Transverse colon (tissue), 4 donors: ENCODE data around the gene CCHCR1. TPM values are rescaled to one million over a fixed set of nuclear protein-coding genes. Genes with fewer than 3 reads are reported as not detected.

ENCODE experiments used
- DNase-seq: peaks from one replicate; pipeline ENCODE4 v3.0.0-alpha.2; 2019
- H3K27ac ChIP-seq, 4 donors: fragments of 200-600 bp; sonication (generic); 2 replicates each; pipeline ENCODE4 v1.5.1; 2016 to 2018; ENCODE audit warnings: inconsistent platforms in 4 of 4
- H3K27me3 ChIP-seq: fragments of 200-600 bp; sonication (generic); 2 replicates; pipeline ENCODE4 v1.5.1; 2017; ENCODE audit warnings: inconsistent platforms
- H3K36me3 ChIP-seq, 4 donors: fragments of 200-600 bp; sonication (generic); 2 replicates each; pipeline ENCODE4 v1.5.1; 2017 to 2019; ENCODE audit warnings: inconsistent platforms in 4 of 4
- H3K4me1 ChIP-seq, 4 donors: fragments of 200-600 bp; sonication (generic); 2 replicates each; pipeline ENCODE4 v1.5.1; 2017 to 2020; ENCODE audit warnings: inconsistent platforms in 4 of 4
- H3K4me3 ChIP-seq, 4 donors: fragments of 200-600 bp; sonication (generic); 1 replicate in 1 of 4; 2 replicates in 3 of 4; pipeline versions ENCODE4 v1.5.1 to v1.6.1; 2017 to 2019; ENCODE audit warnings: inconsistent platforms in 4 of 4
- H3K9me3 ChIP-seq, 2 donors: fragments of 200-600 bp; sonication (generic); 2 replicates each; pipeline ENCODE4 v1.5.1; 2017 to 2019; ENCODE audit warnings: inconsistent platforms in 2 of 2
- CTCF ChIP-seq, 5 experiments: fragments of 200-600 bp in 3 of 5; fragments of 450-650 bp in 2 of 5; sonication (generic) in 3 of 5; IDR thresholded peaks; 1 replicate in 2 of 5; 2 replicates in 3 of 5; pipeline ENCODE4 v1.5.1; 2016 to 2017; ENCODE audit warnings: antibody characterized with exemption in 5 of 5, inconsistent platforms in 3 of 5, mild to moderate bottlenecking in 2 of 5, moderate library complexity in 1 of 5
- EP300 ChIP-seq: sonication (generic); formaldehyde crosslinking; IDR thresholded peaks from one replicate; pipeline ENCODE4 v1.6.1; 2017; ENCODE audit warnings: antibody characterized with exemption, low read depth
- POLR2A ChIP-seq: fragments of 450-650 bp; IDR thresholded peaks from one replicate; pipeline ENCODE4 v1.6.1; 2016; ENCODE audit warnings: antibody characterized with exemption, mild to moderate bottlenecking, moderate library complexity
- POLR2AphosphoS5 ChIP-seq, 3 donors: sonication (generic); formaldehyde crosslinking; IDR thresholded peaks; one replicate each; pipeline ENCODE4 v1.6.1; 2016; ENCODE audit warnings: antibody characterized with exemption in 3 of 3
- WGBS, 2 donors: methylation state at CpG; one replicate each; pipeline ENCODE4 v1.1.5; 2018; ENCODE audit warnings: low coverage in 1 of 2; 5-methylcytosine and 5-hydroxymethylcytosine counted together
- in situ Hi-C, 4 donors: fragments of 200-750 bp; cut with MboI; loops; one replicate each; pipeline versions ENCODE4 v1.15.0 to v1.15.1; 2017; ENCODE audit warnings: low sequenced_read_pairs in 3 of 4, low pct_ligation_motif_present in 1 of 4, low pct_unique_long_range_greater_than_20kb in 1 of 4
- intact Hi-C: fragments of 100-400 bp; cut with DNase I; formaldehyde crosslinking; loops from one replicate; pipeline ENCODE4 v1.15.1; 2023; ENCODE audit warnings: low total_unique reads
- total RNA-seq, 4 donors: library from RNA; depleted of rRNA; stranded (reverse); fragments of >200 nt; gene quantifications; one replicate each; pipeline ENCODE4 v1.1.0, GENCODE V29; 2016

Gene CCHCR1
- total RNA-seq, 4 donors from 2014 or later, result 15.0 to 44.1 (median 29.9) TPM

GRCh38 chr6:31110825-31111582, 46.6 kb downstream of the CCHCR1 start:
- no peak overlapping the region for H3K27ac ChIP-seq
- peaks cover 12 to 21% (median 17%) of the 10 kb centered on the region in 4 donors for H3K4me1 ChIP-seq
- H3K9me3 ChIP-seq, result no peaks in the 10 kb centered on the region
- no peak overlapping the region for H3K4me3 ChIP-seq
- in situ Hi-C loops, result no loop called here
- intact Hi-C loops, result no loop called here
- TF ChIP-seq POLR2A (no peak), CTCF (IDR thresholded peaks at IDR 0.05) (no peak), POLR2AphosphoS5 (IDR thresholded peaks at IDR 0.05) (no peak), EP300 (no peak)
- no peak for DNase-seq
- 70 to 92% methylated on average over 7 to 11 of the region's 11 CpGs for WGBS, 2 donors
- H3K36me3 ChIP-seq, result no peaks in the 10 kb centered on the region
- no peaks in the 10 kb centered on the region for H3K27me3 ChIP-seq

- H3K36me3 ChIP-seq, result no peaks in the 10 kb centered on the region
- no peak overlapping the region for H3K27ac ChIP-seq
- no peak overlapping the region for H3K4me3 ChIP-seq
- intact Hi-C loops, result no loop called here
- in situ Hi-C loops, result no loop called here
- no peaks in the 10 kb centered on the region for H3K9me3 ChIP-seq
- TF ChIP-seq EP300 (no peak), CTCF (IDR thresholded peaks at IDR 0.05) (no peak), POLR2A (no peak), POLR2AphosphoS5 (IDR thresholded peaks at IDR 0.05) (no peak)
- no peak for DNase-seq
- no peaks in the 10 kb centered on the region for H3K4me1 ChIP-seq
- no peaks in the 10 kb centered on the region for H3K27me3 ChIP-seq
- 73 to 90% methylated on average over 2 to 4 of the region's 4 CpGs for WGBS, 2 donors
These were observed 50.5 kb downstream of the CCHCR1 start for GRCh38 chr6:31107052-31107451.

GRCh38 chr6:31103136-31103535, 54.5 kb downstream of the CCHCR1 start:
- Histone ChIP-seq H3K27me3 (no peaks in the 10 kb centered on the region), H3K4me3 (no peak overlapping the region), H3K27ac (no peak overlapping the region), H3K9me3 (no peaks in the 10 kb centered on the region), H3K36me3 (no peaks in the 10 kb centered on the region), H3K4me1 (no peaks in the 10 kb centered on the region)
- TF ChIP-seq POLR2A (no peak), POLR2AphosphoS5 (IDR thresholded peaks at IDR 0.05) (no peak), EP300 (no peak), CTCF (IDR thresholded peaks at IDR 0.05) (no peak)
- WGBS, 2 donors, result 80 to 97% methylated on average over 2 of the region's 2 CpGs
- in situ Hi-C loops (no loop called here), intact Hi-C loops (no loop called here)
- no peak for DNase-seq

- 96 to 97% methylated on average over 4 of the region's 4 CpGs for WGBS, 2 donors
These were observed 59.1 kb downstream of the CCHCR1 start for GRCh38 chr6:31098449-31098938.

More at GRCh38 chr6:31098449-31098938, 59.1 kb downstream of the CCHCR1 start:
- Histone ChIP-seq H3K27ac (no peak overlapping the region), H3K4me1 (peaks cover 0 to 16% (median 10%) of the 10 kb centered on the region in 4 donors), H3K27me3 (no peaks in the 10 kb centered on the region), H3K36me3 (no peaks in the 10 kb centered on the region), H3K4me3 (no peak overlapping the region), H3K9me3 (no peaks in the 10 kb centered on the region)
- in situ Hi-C loops (loop anchor here in 1 of 4 donors (25.0 kb wide), 1 partner anchor 636 kb away; no protein-coding TSS in a partner anchor), intact Hi-C loops (loop anchor here (5.0 kb wide), 1 partner anchor 971 kb away; no protein-coding TSS in a partner anchor)
- no peak for DNase-seq
- TF ChIP-seq POLR2AphosphoS5 (IDR thresholded peaks at IDR 0.05) (no peak), POLR2A (no peak), CTCF (IDR thresholded peaks at IDR 0.05) (no peak), EP300 (no peak)
